Calu3 (cell line): ENCODE results near the gene DCAF17. TPM values are rescaled to one million over a fixed set of nuclear protein-coding genes. Genes with fewer than 3 reads are reported as not detected.
"Not testable (repeated sequence)": the region's sequence is repeated elsewhere in the genome, so short reads cannot be mapped to it uniquely, and the experiment has no call there.

Experiments used
- BruUV-seq: library from RNA; stranded (reverse); fragments of 400-500 nt; replicated peaks from 2 replicates; lab custom pipeline; 2021; lab: Mats Ljungman, UMichigan
- CTCF ChIA-PET: fragments of 300-600 bp; sonication (Branson Sonifier 250); formaldehyde crosslinking; loops from one replicate; lab custom pipeline; 2022; ENCODE audit warnings: antibody characterized with exemption; lab: Charles Lee
- DNase-seq: peaks from one replicate; pipeline ENCODE4 v3.0.0; 2022
- H3K27ac Mint-ChIP-seq: one replicate; pipeline ENCODE4 v1.8.0; 2022; ENCODE audit warnings: mixed read lengths; ENCODE audit not compliant: unreplicated experiment
- H3K27me3 Mint-ChIP-seq: one replicate; pipeline ENCODE4 v1.8.0; 2022; ENCODE audit warnings: mixed read lengths; ENCODE audit not compliant: unreplicated experiment
- H3K36me3 Mint-ChIP-seq: one replicate; pipeline ENCODE4 v1.8.0; 2022; ENCODE audit warnings: mild to moderate bottlenecking, moderate library complexity, mixed read lengths; ENCODE audit not compliant: insufficient read depth, unreplicated experiment
- H3K4me1 Mint-ChIP-seq: one replicate; pipeline ENCODE4 v1.8.0; 2022; ENCODE audit warnings: mild to moderate bottlenecking, low read depth, mixed read lengths; ENCODE audit not compliant: unreplicated experiment
- H3K4me3 Mint-ChIP-seq: one replicate; pipeline ENCODE4 v1.8.0; 2022; ENCODE audit warnings: mild to moderate bottlenecking, low read depth, moderate library complexity, mixed read lengths; ENCODE audit not compliant: unreplicated experiment
- H3K9me3 Mint-ChIP-seq: one replicate; pipeline ENCODE4 v1.8.0; 2022; ENCODE audit warnings: low read depth, mixed read lengths; ENCODE audit not compliant: unreplicated experiment
- intact Hi-C: fragments of 100-400 bp; cut with micrococcal nuclease; formaldehyde crosslinking; loops from one replicate; pipeline ENCODE4 v1.10.0; 2022; ENCODE audit not compliant: unreplicated experiment
- total RNA-seq: library from RNA; stranded (reverse); gene quantifications from 2 replicates; pipeline ENCODE4 v1.2.3, GENCODE V29; 2022
- TF ChIP-seq, protein P1 (sequence below): fragments of 200-600 bp; IDR thresholded peaks from one replicate; pipeline ENCODE4 v1.8.0; 2022; ENCODE audit warnings: antibody characterized with exemption; ENCODE audit not compliant: unreplicated experiment

Gene DCAF17
- total RNA-seq, 1 experiment from 2014 or later = 11.9 TPM

DNA sequence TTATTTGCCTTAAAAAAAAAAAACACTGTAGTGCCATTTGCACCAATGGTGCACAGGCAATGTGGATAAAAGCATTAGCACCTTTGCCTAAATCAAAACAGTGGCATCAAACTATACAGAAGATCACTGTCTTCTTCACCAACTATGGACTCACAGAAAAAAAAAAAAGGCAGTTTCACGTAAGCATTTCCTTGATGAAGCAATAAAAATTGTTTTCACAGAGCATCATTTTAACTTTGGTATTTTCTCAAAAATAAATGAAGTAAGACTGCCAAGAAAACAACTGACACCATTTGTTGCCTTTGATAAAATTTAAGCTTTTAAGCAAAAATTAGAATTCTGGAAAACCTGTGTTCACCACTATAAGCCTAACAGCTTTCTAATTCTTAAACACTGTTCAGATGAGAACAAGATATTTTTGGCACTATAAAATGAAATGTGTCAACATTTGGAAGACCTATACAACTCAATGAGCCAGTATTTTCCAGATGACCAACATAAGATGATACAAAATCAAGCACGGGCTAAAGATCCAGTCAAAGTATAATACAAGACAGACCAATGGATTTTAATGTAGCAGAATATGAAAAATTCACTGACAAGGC lies 21.4 kb upstream of the DCAF17 start:
- peaks cover 13% of the 10 kb centered on the region for H3K4me1 Mint-ChIP-seq
- H3K27me3 Mint-ChIP-seq = no peaks in the 10 kb centered on the region
- H3K27ac Mint-ChIP-seq = no peak overlapping the region
- no peaks in the 10 kb centered on the region for H3K36me3 Mint-ChIP-seq
- no peak overlapping the region for H3K4me3 Mint-ChIP-seq
- TF ChIP-seq, protein P1, sequence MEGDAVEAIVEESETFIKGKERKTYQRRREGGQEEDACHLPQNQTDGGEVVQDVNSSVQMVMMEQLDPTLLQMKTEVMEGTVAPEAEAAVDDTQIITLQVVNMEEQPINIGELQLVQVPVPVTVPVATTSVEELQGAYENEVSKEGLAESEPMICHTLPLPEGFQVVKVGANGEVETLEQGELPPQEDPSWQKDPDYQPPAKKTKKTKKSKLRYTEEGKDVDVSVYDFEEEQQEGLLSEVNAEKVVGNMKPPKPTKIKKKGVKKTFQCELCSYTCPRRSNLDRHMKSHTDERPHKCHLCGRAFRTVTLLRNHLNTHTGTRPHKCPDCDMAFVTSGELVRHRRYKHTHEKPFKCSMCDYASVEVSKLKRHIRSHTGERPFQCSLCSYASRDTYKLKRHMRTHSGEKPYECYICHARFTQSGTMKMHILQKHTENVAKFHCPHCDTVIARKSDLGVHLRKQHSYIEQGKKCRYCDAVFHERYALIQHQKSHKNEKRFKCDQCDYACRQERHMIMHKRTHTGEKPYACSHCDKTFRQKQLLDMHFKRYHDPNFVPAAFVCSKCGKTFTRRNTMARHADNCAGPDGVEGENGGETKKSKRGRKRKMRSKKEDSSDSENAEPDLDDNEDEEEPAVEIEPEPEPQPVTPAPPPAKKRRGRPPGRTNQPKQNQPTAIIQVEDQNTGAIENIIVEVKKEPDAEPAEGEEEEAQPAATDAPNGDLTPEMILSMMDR = no peak
- CTCF ChIA-PET = no interaction called here
- intact Hi-C loops = no loop called here
- no peaks in the 10 kb centered on the region for H3K9me3 Mint-ChIP-seq
- DNase-seq = no peak
- BruUV-seq = no TSS peak

DNA sequence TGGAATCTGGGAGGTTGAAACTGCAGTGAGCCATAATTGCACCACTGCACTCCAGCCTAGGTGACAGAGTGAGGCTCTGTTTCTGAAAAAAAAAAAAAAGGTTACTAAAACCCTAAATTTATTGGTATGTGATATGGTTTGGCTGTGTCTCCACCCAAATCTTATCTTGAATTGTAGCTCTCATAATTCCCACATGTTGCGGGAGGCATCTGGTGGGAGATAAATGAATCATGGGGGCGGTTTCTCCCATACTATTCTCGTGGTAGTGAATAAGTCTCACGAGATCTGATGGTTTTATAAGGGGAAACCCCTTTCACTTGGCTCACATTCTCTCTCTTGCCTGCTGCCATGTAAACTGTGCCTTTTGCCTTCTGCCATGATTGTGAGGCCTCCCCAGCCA lies 19.4 kb upstream of the DCAF17 start:
- BruUV-seq, H3K36me3 Mint-ChIP-seq, DNase-seq, CTCF ChIA-PET, H3K27ac Mint-ChIP-seq, H3K9me3 Mint-ChIP-seq, H3K4me3 Mint-ChIP-seq, H3K27me3 Mint-ChIP-seq: not testable (repeated sequence)
- intact Hi-C loops = loop anchor here (5.0 kb wide), 3 partner anchors 67 to 257 kb away; no protein-coding TSS in a partner anchor
- H3K4me1 Mint-ChIP-seq = peaks cover 18% of the 10 kb centered on the region

DNA sequence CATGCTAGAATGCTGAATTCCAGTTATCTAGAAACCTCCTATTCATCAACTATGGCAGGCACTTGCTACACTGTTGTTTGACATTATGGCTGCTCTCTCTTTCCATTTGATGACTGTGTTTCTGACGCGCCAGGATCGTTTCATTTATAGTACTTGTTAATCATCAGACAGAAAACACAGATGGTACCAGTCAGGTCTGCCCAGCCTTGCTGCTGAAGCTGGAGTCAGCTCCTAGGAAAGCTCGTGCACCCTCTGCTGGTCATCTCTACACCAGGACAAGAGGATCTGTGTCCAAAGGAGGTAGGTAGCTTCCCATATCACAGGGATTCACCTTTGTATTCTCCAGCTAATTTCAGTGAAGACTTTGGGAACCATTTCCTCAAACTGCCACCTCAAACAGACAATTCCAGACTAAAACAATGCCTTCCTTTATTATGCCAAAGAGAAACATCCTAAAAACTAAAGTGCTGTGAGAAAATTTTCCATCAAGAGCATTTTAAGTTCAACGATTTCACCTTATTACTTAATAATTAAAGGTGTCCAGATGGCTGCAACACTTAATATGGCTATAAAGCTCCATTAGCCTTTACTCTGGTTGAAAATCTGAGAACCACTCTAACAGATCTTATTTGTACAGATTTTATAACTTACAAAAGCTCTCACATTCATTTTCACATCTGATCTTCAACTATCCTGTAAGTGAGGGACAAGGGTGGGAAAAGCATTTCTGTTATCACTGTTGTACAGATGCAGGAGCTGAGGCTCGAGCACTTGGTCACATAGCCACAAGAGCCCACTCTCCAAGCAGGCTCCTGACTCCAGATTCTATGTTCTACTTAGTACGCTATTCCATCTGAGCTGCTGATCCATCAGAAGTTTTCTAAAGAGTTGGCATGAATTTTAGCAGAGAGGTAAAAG lies 17.8 kb upstream of the DCAF17 start:
- peaks cover 23% of the 10 kb centered on the region for H3K4me1 Mint-ChIP-seq
- H3K27ac Mint-ChIP-seq = peak overlapping the region; percentile 85
- TF ChIP-seq, protein P1 = peak; percentile 60
- no peak overlapping the region for H3K4me3 Mint-ChIP-seq
- H3K27me3 Mint-ChIP-seq = no peaks in the 10 kb centered on the region
- H3K9me3 Mint-ChIP-seq = no peaks in the 10 kb centered on the region
- DNase-seq = peak; percentile 90
- no TSS peak for BruUV-seq
- intact Hi-C loops = loop anchor here (1.0 to 5.0 kb wide), 4 partner anchors 69 to 443 kb away; no protein-coding TSS in a partner anchor
- CTCF ChIA-PET = interaction anchor here (0.6 to 1.6 kb wide), 12 partner anchors 11 to 488 kb away, joined by 3 to 14 read pairs (median 3); partner anchors contain the start of genes DCAF17, GORASP2 and METTL8
- H3K36me3 Mint-ChIP-seq = no peaks in the 10 kb centered on the region

DNA sequence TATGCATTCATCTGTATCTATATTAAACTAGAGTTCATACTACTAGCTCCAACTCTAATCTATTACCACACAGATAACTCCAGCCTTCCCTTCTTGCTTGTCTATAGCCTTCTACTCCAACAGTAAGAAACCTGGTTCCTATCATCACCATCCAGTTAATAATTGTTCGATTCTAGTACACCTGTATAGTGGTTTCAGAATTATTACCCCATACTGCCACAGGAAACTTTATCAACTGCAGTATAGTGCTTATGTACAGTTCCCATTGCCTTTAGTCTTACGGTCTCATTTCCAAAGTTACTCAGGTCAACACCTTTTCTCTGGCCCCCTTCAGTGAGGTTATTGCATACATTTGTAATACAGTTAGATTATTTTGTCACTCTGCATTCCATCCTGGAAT lies 14.7 kb upstream of the DCAF17 start:
- Mint-ChIP-seq H3K4me1 (peaks cover 23% of the 10 kb centered on the region), H3K27ac (no peak overlapping the region), H3K36me3 (no peaks in the 10 kb centered on the region), H3K27me3 (no peaks in the 10 kb centered on the region), H3K9me3 (peaks cover 6% of the 10 kb centered on the region), H3K4me3 (no peak overlapping the region)
- intact Hi-C loops = loop anchor here (5.0 kb wide), 3 partner anchors 72 to 262 kb away; no protein-coding TSS in a partner anchor
- CTCF ChIA-PET = interaction anchor here (1.0 kb wide), 1 partner anchor 169 kb away, joined by 3 read pairs; no protein-coding TSS in a partner anchor
- BruUV-seq = no TSS peak
- TF ChIP-seq, protein P1 = no peak
- no peak for DNase-seq
